Liver (tissue), 9 donors: ENCODE data around the gene MLX. TPM values are rescaled to one million over a fixed set of nuclear protein-coding genes. Genes with fewer than 3 reads are reported as not detected.

Experiments
- DNase-seq: peaks from one replicate; pipeline ENCODE4 v3.0.0-alpha.2; 2017; ENCODE audit warnings: low spot score
- H3K27ac ChIP-seq, 2 donors: one replicate each; pipeline ENCODE4 v1.7.0; 2013; ENCODE audit warnings: inconsistent platforms in 2 of 2, low read length in 2 of 2, control low read depth in 1 of 2, low read depth in 1 of 2, mild to moderate bottlenecking in 1 of 2
- H3K27me3 ChIP-seq, 4 donors: one replicate each; pipeline versions ENCODE4 v1.6.1 to v1.7.0; 2013; ENCODE audit warnings: low read length in 3 of 4, inconsistent platforms in 1 of 4, mild to moderate bottlenecking in 1 of 4, moderate library complexity in 1 of 4; ENCODE audit not compliant: control insufficient read depth in 4 of 4, insufficient read depth in 4 of 4
- H3K36me3 ChIP-seq, 4 donors: one replicate each; pipeline versions ENCODE4 v1.6.1 to v1.7.0; 2013; ENCODE audit warnings: low read length in 3 of 4, mild to moderate bottlenecking in 3 of 4, low read depth in 1 of 4, moderate library complexity in 1 of 4; ENCODE audit not compliant: control insufficient read depth in 4 of 4, insufficient read depth in 3 of 4
- H3K4me1 ChIP-seq, 4 donors: one replicate each; pipeline versions ENCODE4 v1.6.1 to v1.7.0; 2013; ENCODE audit warnings: low read length in 3 of 4, mild to moderate bottlenecking in 3 of 4, moderate library complexity in 1 of 4; ENCODE audit not compliant: control insufficient read depth in 4 of 4, insufficient read depth in 4 of 4
- H3K4me3 ChIP-seq, 3 donors: one replicate each; pipeline versions ENCODE4 v1.6.1 to v1.7.0; 2013; ENCODE audit warnings: low read length in 3 of 3, control low read depth in 1 of 3, low read depth in 1 of 3, mild to moderate bottlenecking in 1 of 3
- H3K9ac ChIP-seq, 2 donors: one replicate each; pipeline ENCODE4 v1.7.0; 2013; ENCODE audit warnings: low read length in 2 of 2, mild to moderate bottlenecking in 2 of 2, moderate library complexity in 2 of 2, control low read depth in 1 of 2, low read depth in 1 of 2
- H3K9me3 ChIP-seq, 4 donors: one replicate each; pipeline versions ENCODE4 v1.6.1 to v1.7.0; 2013; ENCODE audit warnings: low read length in 3 of 4; ENCODE audit not compliant: control insufficient read depth in 4 of 4
- EGR1 ChIP-seq, 2 donors: IDR thresholded peaks; 2 replicates each; pipeline ENCODE4 v1.6.1; 2016 to 2018; ENCODE audit warnings: antibody characterized with exemption in 2 of 2, low read depth in 2 of 2
- FOXA1 ChIP-seq: IDR thresholded peaks from 2 replicates; pipeline ENCODE4 v1.6.1; 2016; ENCODE audit warnings: antibody characterized with exemption
- FOXA2 ChIP-seq: IDR thresholded peaks from 2 replicates; pipeline ENCODE4 v1.6.1; 2016; ENCODE audit warnings: antibody characterized with exemption
- GABPA ChIP-seq, 2 donors: IDR thresholded peaks in 1 of 2; conservative IDR thresholded peaks in 1 of 2; 2 replicates each; pipeline ENCODE4 v1.6.1; 2016; ENCODE audit warnings: antibody characterized with exemption in 2 of 2, mild to moderate bottlenecking in 1 of 2, moderate library complexity in 1 of 2
- HNF4A ChIP-seq, 2 donors: conservative IDR thresholded peaks; 2 replicates each; pipeline ENCODE4 v1.6.1; 2016; ENCODE audit warnings: antibody characterized with exemption in 2 of 2, mild to moderate bottlenecking in 2 of 2
- HNF4G ChIP-seq: IDR thresholded peaks from 2 replicates; pipeline ENCODE4 v1.6.1; 2016; ENCODE audit warnings: antibody characterized with exemption
- JUND ChIP-seq, 2 donors: IDR thresholded peaks; 2 replicates each; pipeline ENCODE4 v1.6.1; 2016; ENCODE audit warnings: antibody characterized with exemption in 2 of 2
- NR2F2 ChIP-seq: IDR thresholded peaks from 2 replicates; pipeline ENCODE4 v1.6.1; 2016; ENCODE audit warnings: antibody characterized with exemption
- RAD21 ChIP-seq, 2 donors: IDR thresholded peaks; 2 replicates each; pipeline ENCODE4 v1.6.1; 2016; ENCODE audit warnings: antibody characterized with exemption in 2 of 2, mild to moderate bottlenecking in 2 of 2
- RXRA ChIP-seq, 2 donors: IDR thresholded peaks; 2 replicates each; pipeline ENCODE4 v1.6.1; 2017 to 2018; ENCODE audit warnings: antibody characterized with exemption in 2 of 2, mild to moderate bottlenecking in 1 of 2
- SP1 ChIP-seq: IDR thresholded peaks from 2 replicates; pipeline ENCODE4 v1.6.1; 2018; ENCODE audit warnings: antibody characterized with exemption, mild to moderate bottlenecking
- TAF1 ChIP-seq: conservative IDR thresholded peaks from 2 replicates; pipeline ENCODE4 v1.6.1; 2016; ENCODE audit warnings: antibody characterized with exemption, mild to moderate bottlenecking
- YY1 ChIP-seq: IDR thresholded peaks from 2 replicates; pipeline ENCODE4 v1.6.1; 2016; ENCODE audit warnings: antibody characterized with exemption, mild to moderate bottlenecking
- WGBS: extraction: QIAGEN DNeasy Blood & Tissue Kit; methylation state at CpG from one replicate; pipeline ENCODE4 v1.1.7; 2013; 5-methylcytosine and 5-hydroxymethylcytosine counted together
- polyA plus RNA-seq, 2 donors: library from polyadenylated mRNA; stranded (reverse) in 1 of 2; unstranded in 1 of 2; fragments of 200-250 nt in 1 of 2; fragments of >200 nt in 1 of 2; fragmentation: Nextera tagmentation in 1 of 2; extraction: Ambion mirVana in 1 of 2; gene quantifications; one replicate each; pipeline versions ENCODE4 v1.2.1 to v1.2.3, GENCODE V29; 2013 to 2015
- total RNA-seq, 2 donors: library from RNA; depleted of rRNA; stranded (reverse); fragments of >200 nt; gene quantifications; one replicate each; pipeline ENCODE4 v1.2.3, GENCODE V29; 2014
- TF ChIP-seq, protein P1 (sequence below): fragments of 150-350 bp; IDR thresholded peaks from 2 replicates; pipeline ENCODE4 v1.5.1; 2017; ENCODE audit warnings: improper control_type of control experiment, low read depth, low read length; ENCODE audit not compliant: missing input control
- TF ChIP-seq, protein P2 (sequence below): IDR thresholded peaks from 2 replicates; pipeline ENCODE4 v1.6.1; 2016; ENCODE audit warnings: antibody characterized with exemption
- TF ChIP-seq, protein P3 (sequence below): IDR thresholded peaks from 2 replicates; pipeline ENCODE4 v1.6.1; 2016; ENCODE audit warnings: antibody characterized with exemption
- TF ChIP-seq, protein P4 (sequence below): IDR thresholded peaks from 2 replicates; pipeline ENCODE4 v1.6.1; 2016; ENCODE audit warnings: antibody characterized with exemption
- TF ChIP-seq, protein P5 (sequence below): IDR thresholded peaks from 2 replicates; pipeline ENCODE4 v1.6.1; 2016; ENCODE audit warnings: antibody characterized with exemption, mild to moderate bottlenecking
- donor health status: healthy.
- donor health status: healthy.
- donor health status: healthy.
- donor health status: healthy.
- donor health status: healthy.

Gene MLX
- total and polyA plus RNA-seq, 4 donors, result 19.4 to 40.0 (median 32.1) TPM

DNA sequence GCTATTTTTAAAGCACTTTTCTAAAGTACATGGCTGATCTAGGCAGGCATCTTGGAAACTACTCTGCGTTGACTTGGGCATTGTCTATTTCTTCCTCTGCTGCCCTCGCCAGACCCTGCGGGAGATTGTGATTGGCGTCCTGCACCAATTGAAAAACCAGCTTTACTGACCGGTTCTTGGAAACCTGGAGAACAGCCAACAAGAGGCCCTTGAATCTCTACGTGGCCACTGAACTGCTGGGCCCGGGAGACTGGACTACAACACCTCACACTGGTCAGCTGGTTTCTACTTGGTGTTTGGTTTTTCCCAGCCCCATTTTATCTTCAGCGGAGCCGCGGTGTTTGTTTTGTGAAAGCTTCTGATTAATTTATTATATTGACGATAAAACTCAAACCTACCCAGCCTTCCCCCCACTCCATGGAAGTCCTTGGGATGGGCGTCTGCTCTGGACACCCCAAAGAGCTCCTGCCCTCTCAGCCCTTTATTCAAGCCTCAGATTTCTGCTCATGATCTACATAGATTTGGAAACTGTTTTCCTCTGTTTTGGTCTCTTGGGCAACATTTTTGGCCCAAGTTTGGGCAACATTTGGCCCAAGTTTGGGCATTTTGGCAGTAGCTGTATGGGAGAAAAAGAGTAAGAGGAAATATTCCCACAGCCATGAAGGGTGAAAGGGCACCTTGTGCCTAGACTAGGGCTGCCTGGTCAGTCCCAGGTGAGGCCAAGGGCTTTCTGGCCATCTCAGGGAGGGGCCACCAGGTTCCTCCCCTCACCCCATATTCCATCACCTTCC is 4.7 kb downstream of the MLX start:
- Histone ChIP-seq H3K4me3 (no peak overlapping the region), H3K36me3 (peaks cover 11 to 51% (median 34%) of the 10 kb centered on the region in 4 donors), H3K9me3 (no peaks in the 10 kb centered on the region), H3K9ac (no peak overlapping the region), H3K27ac (peak overlapping the region; percentile 23 to 25), H3K4me1 (peaks cover under 1 to 40% (median 27%) of the 10 kb centered on the region in 4 donors), H3K27me3 (no peaks in the 10 kb centered on the region)
- no peak for DNase-seq
- WGBS, result 60% methylated on average over 12 of the region's 12 CpGs
- no peak for TF ChIP-seq FOXA1
- no peak for TF ChIP-seq SP1
- no peak for TF ChIP-seq RAD21 (IDR thresholded peaks at IDR 0.05)
- TF ChIP-seq JUND (IDR thresholded peaks at IDR 0.05), result no peak
- TF ChIP-seq GABPA (IDR thresholded peaks at IDR 0.05 in 1 of 2, conservative IDR thresholded peaks at IDR 0.05 in 1 of 2), result no peak
- no peak for TF ChIP-seq EGR1 (IDR thresholded peaks at IDR 0.05; ENCODE audit: low read depth in 2 of 2)
- no peak for TF ChIP-seq HNF4G
- TF ChIP-seq, protein P1, sequence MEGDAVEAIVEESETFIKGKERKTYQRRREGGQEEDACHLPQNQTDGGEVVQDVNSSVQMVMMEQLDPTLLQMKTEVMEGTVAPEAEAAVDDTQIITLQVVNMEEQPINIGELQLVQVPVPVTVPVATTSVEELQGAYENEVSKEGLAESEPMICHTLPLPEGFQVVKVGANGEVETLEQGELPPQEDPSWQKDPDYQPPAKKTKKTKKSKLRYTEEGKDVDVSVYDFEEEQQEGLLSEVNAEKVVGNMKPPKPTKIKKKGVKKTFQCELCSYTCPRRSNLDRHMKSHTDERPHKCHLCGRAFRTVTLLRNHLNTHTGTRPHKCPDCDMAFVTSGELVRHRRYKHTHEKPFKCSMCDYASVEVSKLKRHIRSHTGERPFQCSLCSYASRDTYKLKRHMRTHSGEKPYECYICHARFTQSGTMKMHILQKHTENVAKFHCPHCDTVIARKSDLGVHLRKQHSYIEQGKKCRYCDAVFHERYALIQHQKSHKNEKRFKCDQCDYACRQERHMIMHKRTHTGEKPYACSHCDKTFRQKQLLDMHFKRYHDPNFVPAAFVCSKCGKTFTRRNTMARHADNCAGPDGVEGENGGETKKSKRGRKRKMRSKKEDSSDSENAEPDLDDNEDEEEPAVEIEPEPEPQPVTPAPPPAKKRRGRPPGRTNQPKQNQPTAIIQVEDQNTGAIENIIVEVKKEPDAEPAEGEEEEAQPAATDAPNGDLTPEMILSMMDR, result no peak
- no peak for TF ChIP-seq NR2F2
- peak in 1 of 2 donors; percentile 23 for TF ChIP-seq RXRA (IDR thresholded peaks at IDR 0.05)
- TF ChIP-seq, protein P2, sequence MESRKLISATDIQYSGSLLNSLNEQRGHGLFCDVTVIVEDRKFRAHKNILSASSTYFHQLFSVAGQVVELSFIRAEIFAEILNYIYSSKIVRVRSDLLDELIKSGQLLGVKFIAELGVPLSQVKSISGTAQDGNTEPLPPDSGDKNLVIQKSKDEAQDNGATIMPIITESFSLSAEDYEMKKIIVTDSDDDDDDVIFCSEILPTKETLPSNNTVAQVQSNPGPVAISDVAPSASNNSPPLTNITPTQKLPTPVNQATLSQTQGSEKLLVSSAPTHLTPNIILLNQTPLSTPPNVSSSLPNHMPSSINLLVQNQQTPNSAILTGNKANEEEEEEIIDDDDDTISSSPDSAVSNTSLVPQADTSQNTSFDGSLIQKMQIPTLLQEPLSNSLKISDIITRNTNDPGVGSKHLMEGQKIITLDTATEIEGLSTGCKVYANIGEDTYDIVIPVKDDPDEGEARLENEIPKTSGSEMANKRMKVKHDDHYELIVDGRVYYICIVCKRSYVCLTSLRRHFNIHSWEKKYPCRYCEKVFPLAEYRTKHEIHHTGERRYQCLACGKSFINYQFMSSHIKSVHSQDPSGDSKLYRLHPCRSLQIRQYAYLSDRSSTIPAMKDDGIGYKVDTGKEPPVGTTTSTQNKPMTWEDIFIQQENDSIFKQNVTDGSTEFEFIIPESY, result peak; percentile 10
- TF ChIP-seq, protein P3, sequence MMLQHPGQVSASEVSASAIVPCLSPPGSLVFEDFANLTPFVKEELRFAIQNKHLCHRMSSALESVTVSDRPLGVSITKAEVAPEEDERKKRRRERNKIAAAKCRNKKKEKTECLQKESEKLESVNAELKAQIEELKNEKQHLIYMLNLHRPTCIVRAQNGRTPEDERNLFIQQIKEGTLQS, result no peak
- TF ChIP-seq, protein P4, sequence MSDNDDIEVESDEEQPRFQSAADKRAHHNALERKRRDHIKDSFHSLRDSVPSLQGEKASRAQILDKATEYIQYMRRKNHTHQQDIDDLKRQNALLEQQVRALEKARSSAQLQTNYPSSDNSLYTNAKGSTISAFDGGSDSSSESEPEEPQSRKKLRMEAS, result no peak
- TF ChIP-seq HNF4A (conservative IDR thresholded peaks at IDR 0.05), result peak in 1 of 2 donors; percentile 18
- no peak for TF ChIP-seq TAF1
- no peak for TF ChIP-seq YY1
- no peak for TF ChIP-seq FOXA2
- TF ChIP-seq, protein P5, sequence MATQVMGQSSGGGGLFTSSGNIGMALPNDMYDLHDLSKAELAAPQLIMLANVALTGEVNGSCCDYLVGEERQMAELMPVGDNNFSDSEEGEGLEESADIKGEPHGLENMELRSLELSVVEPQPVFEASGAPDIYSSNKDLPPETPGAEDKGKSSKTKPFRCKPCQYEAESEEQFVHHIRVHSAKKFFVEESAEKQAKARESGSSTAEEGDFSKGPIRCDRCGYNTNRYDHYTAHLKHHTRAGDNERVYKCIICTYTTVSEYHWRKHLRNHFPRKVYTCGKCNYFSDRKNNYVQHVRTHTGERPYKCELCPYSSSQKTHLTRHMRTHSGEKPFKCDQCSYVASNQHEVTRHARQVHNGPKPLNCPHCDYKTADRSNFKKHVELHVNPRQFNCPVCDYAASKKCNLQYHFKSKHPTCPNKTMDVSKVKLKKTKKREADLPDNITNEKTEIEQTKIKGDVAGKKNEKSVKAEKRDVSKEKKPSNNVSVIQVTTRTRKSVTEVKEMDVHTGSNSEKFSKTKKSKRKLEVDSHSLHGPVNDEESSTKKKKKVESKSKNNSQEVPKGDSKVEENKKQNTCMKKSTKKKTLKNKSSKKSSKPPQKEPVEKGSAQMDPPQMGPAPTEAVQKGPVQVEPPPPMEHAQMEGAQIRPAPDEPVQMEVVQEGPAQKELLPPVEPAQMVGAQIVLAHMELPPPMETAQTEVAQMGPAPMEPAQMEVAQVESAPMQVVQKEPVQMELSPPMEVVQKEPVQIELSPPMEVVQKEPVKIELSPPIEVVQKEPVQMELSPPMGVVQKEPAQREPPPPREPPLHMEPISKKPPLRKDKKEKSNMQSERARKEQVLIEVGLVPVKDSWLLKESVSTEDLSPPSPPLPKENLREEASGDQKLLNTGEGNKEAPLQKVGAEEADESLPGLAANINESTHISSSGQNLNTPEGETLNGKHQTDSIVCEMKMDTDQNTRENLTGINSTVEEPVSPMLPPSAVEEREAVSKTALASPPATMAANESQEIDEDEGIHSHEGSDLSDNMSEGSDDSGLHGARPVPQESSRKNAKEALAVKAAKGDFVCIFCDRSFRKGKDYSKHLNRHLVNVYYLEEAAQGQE, result no peak
